HS-5 (cell line): ENCODE data around the gene GLYR1.
"Not testable (repeated sequence)": the region's sequence is repeated elsewhere in the genome, so short reads cannot be mapped to it uniquely, and the experiment has no call there.

ENCODE experiments used
- DNase-seq: peaks from one replicate; pipeline ENCODE4 v3.0.0-alpha.2; 2012; ENCODE audit warnings: low read depth

GLYR1 gene

DNA sequence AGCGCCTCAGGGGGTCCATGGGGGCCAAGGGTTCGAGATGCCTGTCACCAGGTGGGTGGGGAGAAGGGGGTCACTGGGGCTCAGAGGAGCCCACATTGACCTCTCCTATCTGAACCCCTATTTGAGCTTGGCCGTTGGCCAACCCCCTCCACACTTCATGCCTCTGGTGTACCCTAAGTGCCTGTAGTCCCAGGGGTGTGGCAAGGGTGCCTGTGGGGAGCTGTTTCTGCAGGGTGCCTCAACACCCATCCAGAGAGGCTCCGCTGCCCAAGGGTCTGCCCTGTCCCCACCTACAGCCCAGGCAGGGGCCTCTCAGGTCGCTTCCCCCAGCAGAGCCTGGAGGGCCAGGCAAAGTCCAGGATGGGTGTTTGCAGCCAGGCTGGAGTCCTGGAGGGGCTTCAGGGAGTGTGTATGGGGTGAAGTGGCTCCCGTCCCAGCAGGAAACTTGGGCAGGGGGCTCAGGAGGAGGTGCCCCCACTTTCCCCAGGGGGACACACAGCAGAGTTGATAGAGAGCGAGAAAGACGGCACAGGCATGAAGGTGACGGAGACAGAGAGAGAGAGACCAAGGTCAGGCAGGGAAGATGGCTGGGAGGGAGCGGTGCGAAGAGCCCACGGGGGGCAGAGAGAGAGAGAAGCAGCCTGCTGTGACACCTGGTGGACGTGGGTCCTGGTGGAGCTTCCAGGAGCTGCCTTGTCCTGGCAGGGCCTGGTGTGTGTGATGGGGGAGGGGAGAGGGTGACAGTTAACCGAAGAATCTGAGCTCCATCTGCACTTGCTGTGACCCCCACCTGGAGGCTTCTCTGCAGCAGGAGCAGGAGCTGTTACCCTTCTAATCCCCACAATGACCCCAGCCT is 59.2 kb downstream of the GLYR1 start, which contains the start of gene SEPTIN12:
Gene SEPTIN12, minus strand, starts transcription at position 719 of the 856 bp plus-strand sequence. Its CDS starts 700 bp downstream, at position 19.
- no peak for DNase-seq

DNA sequence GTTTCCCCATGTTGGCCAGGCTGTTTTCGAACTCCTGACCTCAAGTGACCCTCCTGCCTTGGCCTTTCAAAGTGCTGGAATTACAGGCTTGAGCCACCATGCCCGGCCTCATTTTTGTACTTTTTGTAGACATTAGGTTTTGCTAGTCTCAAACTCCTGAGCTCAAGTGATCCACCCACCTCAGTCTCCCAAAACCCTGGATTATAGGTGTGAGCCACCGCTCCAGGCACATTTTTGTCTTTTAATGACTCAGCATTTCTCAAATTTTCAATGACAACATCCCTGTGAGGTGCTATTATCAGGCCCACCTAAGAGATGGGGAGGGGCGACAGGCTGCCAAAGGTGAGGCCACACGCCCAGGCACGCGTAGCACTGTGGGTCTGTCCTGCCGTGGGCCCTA is 60.0 kb downstream of the GLYR1 start:
- no peak for DNase-seq

GRCh38 chr16:4785758-4786433 is 61.2 kb downstream of the GLYR1 start:
- no peak for DNase-seq

- DNase-seq: not testable (repeated sequence)
Measured at GRCh38 chr16:4784444-4784987, 62.6 kb downstream of the GLYR1 start.

DNA sequence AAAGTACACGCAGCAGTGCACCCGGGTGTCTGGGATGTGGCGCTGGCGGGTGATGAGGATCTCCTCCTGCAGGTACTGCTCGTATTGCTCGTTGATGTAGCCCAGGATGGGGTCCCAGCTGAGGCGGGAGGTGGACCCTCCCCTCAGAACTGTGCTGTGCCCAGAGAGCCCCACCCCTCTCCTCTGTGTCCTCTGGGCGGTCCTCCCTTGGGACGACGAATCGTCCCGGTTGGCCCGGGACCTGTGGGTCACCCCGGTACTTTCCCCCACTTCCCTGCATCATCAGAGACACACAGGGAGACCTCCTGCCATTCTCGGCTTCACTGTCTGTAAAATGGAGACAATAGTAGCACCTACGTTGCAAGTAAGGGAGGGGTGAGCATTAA is 63.1 kb downstream of the GLYR1 start:
- DNase-seq: no peak

GRCh38 chr16:4783251-4783950 is 63.7 kb downstream of the GLYR1 start:
- no peak for DNase-seq

- DNase-seq: no peak
Measured at GRCh38 chr16:4780235-4780634, 66.9 kb downstream of the GLYR1 start.

- DNase-seq: no peak
Measured at GRCh38 chr16:4778050-4778392, 69.1 kb downstream of the GLYR1 start.

DNA sequence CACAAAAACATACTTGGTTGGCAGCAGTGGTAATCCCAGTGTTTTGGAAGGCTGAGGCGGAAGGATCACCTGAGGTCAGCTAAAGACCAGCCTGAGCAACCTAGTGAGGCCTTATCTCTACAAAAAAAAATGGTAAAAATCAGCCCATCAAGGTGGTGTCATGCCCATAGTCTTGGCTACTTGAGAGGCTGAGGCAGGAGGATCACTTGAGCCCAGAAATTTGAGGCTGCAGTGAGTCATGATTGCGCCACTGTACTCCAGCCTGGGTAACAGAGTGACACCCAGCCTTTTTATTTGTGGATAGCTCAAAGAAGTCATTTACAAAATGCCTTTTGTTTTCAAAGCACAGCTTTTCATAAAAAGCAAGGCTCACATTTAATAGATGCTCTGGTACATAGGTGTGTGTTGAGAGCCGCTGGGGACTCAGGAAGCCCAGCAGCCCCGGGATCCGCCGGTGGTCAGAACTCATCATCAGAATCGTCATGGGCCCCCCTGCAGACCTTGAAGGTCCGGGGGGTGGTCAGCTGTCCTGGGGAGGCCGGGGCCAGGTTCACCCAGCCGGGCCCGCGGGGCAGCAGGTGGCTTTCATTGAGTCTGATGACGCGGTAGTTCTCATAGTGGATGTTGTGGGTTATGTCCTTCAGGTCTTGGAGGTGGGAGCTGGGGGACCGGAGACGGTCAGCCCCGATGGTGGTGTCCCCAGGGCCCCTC is 69.6 kb downstream of the GLYR1 start:
- no peak for DNase-seq

DNA sequence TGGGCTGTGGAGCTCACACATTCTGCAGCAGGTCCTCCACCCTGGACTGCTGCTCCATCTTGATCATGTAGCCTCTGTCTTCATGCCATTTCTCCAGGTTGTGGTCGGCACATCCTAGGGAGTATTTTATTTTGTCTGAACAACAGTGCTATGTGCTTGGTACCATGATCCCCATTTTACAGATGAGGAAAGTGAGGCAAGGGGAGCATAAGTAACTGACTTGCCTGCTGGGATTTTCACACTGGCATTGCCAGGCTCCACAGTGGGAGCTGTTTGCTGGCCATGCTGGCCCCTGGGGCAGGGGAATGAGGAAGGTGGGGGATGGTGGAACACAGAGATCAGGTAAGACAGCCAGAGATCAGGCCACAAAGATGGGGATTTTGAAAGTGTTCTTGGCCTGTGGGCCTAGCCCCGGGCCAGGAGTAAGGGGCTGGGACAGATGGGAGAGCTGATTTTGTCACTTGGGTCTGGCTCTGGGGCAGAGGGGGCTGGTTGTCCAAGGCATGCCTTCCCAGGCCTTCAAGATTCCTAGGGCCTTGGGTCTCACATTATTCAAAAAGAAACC is 70.9 kb downstream of the GLYR1 start:
- DNase-seq: no peak

- no peak for DNase-seq
Measured at GRCh38 chr16:4775005-4775404, 72.1 kb downstream of the GLYR1 start.

DNA sequence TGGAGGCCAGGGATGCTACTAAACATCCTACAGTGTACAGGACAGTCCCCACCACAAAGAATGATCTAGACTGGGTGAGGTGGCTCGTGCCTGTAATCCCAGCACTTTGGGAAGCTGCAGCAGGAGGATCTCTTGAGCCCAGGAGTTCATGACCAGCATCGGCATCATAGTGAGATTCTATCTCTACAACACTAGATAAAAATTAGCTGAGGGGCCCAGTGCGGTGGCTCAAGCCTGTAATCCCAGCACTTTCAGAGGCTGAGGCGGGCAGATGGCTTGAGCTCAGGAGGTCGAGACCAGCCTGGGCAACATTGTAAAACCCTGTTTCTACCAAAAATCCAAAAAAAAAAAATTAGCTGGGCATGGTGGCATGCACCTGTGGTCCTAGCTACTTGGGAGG is 74.7 kb downstream of the GLYR1 start:
- DNase-seq: no peak

DNA sequence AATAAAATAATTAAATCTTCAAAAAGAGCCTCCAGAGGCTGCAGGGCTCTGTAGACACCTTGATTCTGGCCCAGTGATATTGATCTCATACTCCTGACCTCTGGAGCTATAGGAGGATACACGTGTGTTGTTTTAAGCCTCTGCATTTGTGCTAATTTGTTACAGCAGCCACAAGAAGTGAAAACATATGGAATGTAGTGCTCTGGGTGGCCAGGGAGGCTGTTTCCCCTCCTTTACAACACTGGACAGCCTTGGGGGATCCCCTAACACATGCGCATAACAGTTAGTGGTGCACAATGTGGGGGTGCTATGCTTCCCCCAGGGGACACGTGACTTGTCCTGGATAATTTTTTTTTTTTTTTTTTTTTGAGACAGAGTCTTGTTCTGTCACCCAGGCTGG is 75.4 kb downstream of the GLYR1 start:
- DNase-seq: no peak

GRCh38 chr16:4769306-4769638 is 77.8 kb downstream of the GLYR1 start:
- no peak for DNase-seq

GRCh38 chr16:4768549-4769305 is 78.4 kb downstream of the GLYR1 start:
- DNase-seq: peak; percentile 66

DNA sequence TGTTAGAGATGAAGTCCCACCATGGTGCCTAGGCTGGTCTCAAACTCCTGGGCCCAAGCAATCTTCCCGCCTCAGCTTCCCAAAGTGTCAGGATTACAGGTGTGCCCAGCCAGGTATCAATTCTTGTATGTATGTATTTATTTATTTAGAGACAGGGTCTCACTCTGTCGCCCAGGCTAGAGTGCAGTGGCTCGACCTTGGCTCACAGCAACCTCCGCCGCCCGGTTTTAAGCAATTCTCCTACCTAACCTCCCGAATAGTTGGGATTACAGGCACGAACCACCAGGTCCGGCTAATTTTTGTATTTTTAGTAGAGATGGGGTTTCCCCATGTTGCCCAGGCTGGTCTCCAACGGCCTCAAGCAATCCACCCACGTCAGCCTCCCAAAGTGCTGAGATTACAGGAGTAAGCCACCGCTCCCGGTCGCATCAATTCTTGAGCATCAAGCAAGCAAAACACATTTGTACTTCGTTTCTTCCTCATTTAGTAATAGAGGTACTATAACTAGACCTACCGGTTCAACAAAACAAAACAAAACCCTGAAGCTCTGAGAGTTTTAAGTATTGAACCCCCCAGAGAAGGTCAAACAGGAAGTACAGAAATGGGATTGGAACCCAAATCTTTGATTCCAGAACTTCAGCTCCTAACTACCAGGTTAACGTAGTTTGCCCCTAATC is 79.1 kb downstream of the GLYR1 start:
- DNase-seq: no peak

- peak; percentile 74 for DNase-seq
Measured at GRCh38 chr16:4766875-4767628, 80.0 kb downstream of the GLYR1 start, which contains the start of gene ZNF500. TSS of gene ZNF500 (minus strand) at chr16:4767162. CDS start at chr16:4765978, 1,184 bp downstream.

DNA sequence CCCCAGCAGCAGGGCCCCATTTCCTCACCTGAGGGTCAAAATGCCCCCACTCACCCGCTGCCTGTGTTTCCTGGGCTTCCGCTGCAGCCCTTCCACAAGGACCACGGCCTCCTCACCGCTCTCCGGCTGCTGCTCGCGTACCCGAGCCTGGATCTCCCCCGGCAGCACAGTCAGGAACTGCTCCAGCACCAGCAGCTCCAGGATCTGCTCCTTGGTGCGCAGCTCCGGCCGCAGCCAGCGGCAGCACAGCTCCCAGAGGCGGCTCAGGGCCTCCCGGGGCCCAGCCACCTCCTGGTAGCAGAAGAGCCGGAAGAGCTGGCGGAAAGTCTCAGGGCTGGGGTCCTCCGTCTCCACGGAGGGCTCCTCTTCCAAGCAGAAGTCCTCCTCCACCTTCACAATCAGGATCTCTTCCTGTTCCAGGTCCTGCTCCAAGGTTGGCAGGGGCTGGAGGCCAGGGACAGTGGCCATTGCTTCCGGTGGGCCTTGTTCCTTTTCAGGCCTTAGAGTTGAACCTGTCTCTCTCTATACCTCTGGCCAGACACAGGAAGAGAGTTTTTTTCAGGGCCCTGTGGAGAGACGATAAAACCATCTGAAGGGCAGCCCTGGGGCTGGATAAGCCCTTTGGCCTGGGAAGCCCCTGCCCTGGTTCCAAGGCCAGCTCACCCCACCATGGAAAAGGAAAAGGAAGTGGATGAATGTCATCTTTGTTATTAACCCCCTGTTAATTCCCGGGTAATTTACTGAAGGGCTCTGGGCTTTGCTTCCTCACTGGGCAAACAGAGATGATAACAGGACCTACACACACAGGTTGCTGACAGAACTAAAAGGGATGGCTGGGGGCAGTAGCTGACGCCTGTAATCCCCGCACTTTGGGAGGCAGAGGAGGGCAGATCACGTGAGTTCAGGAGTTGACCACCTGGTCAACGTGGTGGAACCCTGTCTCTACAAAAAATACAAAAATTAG is 81.3 kb downstream of the GLYR1 start:
- DNase-seq: no peak
